Activated CD8-positive, alpha-beta memory T cell treated with anti-CD3 and anti-CD28 coated beads, Interleukin-2, amount 50 U/mL, for 1 hour (primary cell): Measurements from ENCODE around the gene LARGE1.

Experiments used
- DNase-seq: peaks from one replicate; pipeline ENCODE4 v3.0.0-alpha.2; 2020; ENCODE audit errors: extremely low read depth

Gene LARGE1

GRCh38 chr22:33823552-33823951 is 96.7 kb downstream of the LARGE1 start:
- no peak for DNase-seq

GRCh38 chr22:33821290-33821689 is 99.0 kb downstream of the LARGE1 start:
- no peak for DNase-seq

- no peak for DNase-seq
Measured at GRCh38 chr22:33819743-33820142, 100.5 kb downstream of the LARGE1 start.

GRCh38 chr22:33817512-33818127 is 102.7 kb downstream of the LARGE1 start:
- no peak for DNase-seq

- DNase-seq: no peak
Measured at GRCh38 chr22:33812360-33812977, 107.8 kb downstream of the LARGE1 start.

GRCh38 chr22:33811686-33812085 is 108.6 kb downstream of the LARGE1 start:
- no peak for DNase-seq

- no peak for DNase-seq
Measured at GRCh38 chr22:33811208-33811607, 109.1 kb downstream of the LARGE1 start.

GRCh38 chr22:33807470-33807869 is 112.8 kb downstream of the LARGE1 start:
- DNase-seq: no peak

GRCh38 chr22:33806191-33806590 is 114.1 kb downstream of the LARGE1 start:
- no peak for DNase-seq

- no peak for DNase-seq
Measured at GRCh38 chr22:33803371-33804282, 116.6 kb downstream of the LARGE1 start.

- DNase-seq: no peak
Measured at GRCh38 chr22:33798401-33798800, 121.9 kb downstream of the LARGE1 start.

GRCh38 chr22:33796494-33796893 is 123.8 kb downstream of the LARGE1 start:
- no peak for DNase-seq

GRCh38 chr22:33793475-33793874 is 126.8 kb downstream of the LARGE1 start:
- no peak for DNase-seq

- no peak for DNase-seq
Measured at GRCh38 chr22:33792832-33793231, 127.4 kb downstream of the LARGE1 start.

GRCh38 chr22:33789690-33790253 is 130.5 kb downstream of the LARGE1 start:
- no peak for DNase-seq

- no peak for DNase-seq
Measured at GRCh38 chr22:33788927-33789326, 131.3 kb downstream of the LARGE1 start.

GRCh38 chr22:33787645-33788456 is 132.4 kb downstream of the LARGE1 start:
- no peak for DNase-seq

GRCh38 chr22:33786149-33786548 is 134.1 kb downstream of the LARGE1 start:
- DNase-seq: no peak

GRCh38 chr22:33785283-33785968 is 134.8 kb downstream of the LARGE1 start:
- DNase-seq: no peak

GRCh38 chr22:33781411-33781810 is 138.9 kb downstream of the LARGE1 start:
- no peak for DNase-seq
